Measurements from ENCODE around the gene SCARB2.

The SCARB2 gene

GRCh38 chr4:76120199-76120598 is 93.4 kb downstream of the SCARB2 start:
- H3K4me3 ChIP-seq (ENCODE audit: low read length) = no peak overlapping the region
- DNase-seq (ENCODE audit: low read depth) = no peak
- no peak for TF ChIP-seq CTCF (IDR thresholded peaks at IDR 0.05; ENCODE audit: insufficient read depth, low read depth, low read length, missing control alignments)

GRCh38 chr4:76117536-76117935 is 96.1 kb downstream of the SCARB2 start:
- no peak overlapping the region for H3K4me3 ChIP-seq (ENCODE audit: low read length)
- no peak for TF ChIP-seq CTCF (IDR thresholded peaks at IDR 0.05; ENCODE audit: insufficient read depth, low read depth, low read length, missing control alignments)
- no peak for DNase-seq (ENCODE audit: low read depth)

- no peak for TF ChIP-seq CTCF (IDR thresholded peaks at IDR 0.05; ENCODE audit: insufficient read depth, low read depth, low read length, missing control alignments)
- no peak for DNase-seq (ENCODE audit: low read depth)
- no peak overlapping the region for H3K4me3 ChIP-seq (ENCODE audit: low read length)
Observed at GRCh38 chr4:76116821-76117220, 96.8 kb downstream of the SCARB2 start.

Measured in epithelial cell of esophagus (primary cell).